IPS DF 4.7 (cell line): ENCODE data around the gene PIGU.
"Not testable (repeated sequence)": the region's sequence is repeated elsewhere in the genome, so short reads cannot be mapped to it uniquely, and the experiment has no call there.

Source experiments
- DNase-seq: peaks from one replicate; pipeline ENCODE4 v3.0.0-alpha.2; 2013; ENCODE audit warnings: low spot score; ENCODE audit errors: extremely low read depth

The PIGU gene

DNA sequence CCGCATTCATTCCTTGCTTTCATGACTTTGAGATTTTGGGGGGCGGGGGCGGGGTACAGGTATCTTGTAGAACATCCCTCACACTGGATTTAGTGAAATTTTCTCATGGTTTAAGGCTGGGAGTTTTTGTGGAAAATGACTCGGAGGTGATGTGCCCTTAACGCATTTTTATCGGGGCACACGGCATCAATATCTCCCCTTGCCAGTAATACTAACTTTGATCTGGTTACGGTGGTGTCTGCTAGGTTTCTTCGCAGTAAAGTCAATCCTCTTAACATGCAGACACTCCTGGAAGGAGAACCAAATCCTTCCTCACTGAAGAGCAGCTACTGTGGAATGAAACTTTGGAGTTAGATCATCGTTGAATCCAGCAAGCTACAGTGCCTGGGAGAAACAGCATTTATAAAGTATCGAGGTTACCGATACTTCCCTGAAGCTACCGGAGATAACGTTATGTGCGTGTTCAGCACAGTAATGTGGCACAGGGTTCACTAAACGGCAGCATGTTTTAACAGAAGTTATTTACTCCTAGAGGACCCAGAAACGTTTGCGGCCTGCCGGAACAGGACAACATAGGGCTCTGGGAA is 161.9 kb downstream of the PIGU start:
- DNase-seq: no peak

DNA sequence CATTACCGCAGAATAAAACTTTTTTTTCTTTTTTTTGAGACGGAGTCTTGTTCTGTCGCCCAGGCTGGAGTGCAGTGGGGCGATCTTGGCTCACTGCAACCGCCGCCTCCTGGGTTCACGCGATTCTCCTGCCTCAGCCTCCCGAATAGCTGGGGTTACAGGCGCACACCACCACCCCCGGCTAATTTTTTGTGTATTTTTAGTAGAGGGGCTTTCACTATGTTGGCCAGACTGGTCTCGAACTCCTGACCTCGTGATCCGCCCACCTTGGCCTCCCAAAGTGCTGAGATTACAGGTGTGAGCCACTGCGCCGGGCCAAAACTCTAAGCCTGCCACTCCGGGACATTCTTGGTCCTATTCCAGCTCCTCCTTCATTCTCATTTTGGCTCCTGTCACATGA is 162.9 kb downstream of the PIGU start:
- not testable (repeated sequence) for DNase-seq

DNA sequence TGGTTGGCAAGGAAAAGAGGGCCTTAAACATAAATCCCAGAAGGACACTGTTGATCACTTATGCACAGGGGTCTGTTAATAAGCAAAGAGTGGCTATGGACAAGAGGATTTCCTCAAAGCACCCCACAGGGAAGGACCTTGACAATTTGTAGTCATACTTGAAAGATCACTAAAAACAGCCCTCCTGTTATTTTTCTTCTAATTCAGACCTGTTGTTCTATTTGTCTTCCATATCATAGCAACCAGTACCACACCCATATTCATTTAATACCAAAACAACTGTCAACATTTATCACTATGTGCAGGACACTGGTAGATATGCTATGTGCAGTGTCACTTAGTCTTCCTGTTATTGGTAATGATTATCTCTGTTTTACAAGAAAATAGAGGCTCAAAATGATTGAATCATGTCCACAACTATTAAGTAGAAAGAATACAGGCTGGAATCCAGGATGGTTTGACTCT is 163.9 kb downstream of the PIGU start:
- DNase-seq: no peak

DNA sequence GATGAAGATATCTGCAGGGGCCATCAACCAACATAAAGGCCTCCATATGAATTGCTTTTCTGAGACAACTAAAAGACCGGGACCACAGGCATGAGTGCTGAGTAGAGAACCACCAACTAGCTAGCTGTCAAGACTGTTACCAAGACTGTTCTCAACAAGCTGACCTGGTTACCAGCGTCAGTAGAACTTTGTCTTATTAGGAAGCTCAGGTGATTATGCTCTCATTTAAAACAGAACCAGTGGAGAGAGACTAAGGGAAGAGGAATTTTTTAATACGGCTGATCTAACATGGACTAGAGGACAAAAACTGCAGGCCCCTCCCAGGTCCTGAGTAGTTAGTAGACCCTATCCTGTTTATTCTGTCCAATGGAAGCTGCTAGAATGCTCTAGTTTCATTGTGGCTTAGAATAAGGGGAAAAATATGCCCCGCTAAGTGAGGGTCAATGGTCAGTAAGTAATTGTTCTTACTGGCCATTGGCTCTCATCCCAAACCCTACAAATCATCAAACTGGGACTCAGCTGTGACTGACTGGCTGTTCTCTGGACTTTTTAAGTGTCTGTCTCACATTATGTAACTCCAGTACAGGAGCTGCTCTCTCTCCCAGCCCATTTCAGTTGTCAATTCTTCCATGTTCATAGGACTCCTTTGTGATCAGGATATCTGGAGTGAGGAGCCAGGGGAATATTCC is 164.5 kb downstream of the PIGU start:
- no peak for DNase-seq

DNA sequence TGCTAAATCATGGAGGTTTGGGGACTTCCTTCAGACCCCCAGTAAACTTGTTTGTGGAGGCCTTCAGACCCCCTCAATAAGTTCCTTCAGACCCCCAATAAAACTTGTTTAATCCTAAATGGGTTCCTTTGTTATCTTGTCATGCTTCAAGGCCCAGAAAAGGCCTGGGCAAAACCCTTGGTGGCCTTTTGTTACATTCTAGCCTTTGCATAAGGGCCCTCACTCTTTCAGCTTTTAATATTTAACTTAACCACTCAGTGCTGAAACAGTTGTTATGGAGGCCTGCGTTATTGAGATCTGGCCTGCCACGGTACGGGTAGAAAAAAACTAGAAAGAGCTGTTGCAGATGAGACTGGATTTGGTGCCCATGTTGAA is 165.0 kb downstream of the PIGU start:
- DNase-seq: no peak

DNA sequence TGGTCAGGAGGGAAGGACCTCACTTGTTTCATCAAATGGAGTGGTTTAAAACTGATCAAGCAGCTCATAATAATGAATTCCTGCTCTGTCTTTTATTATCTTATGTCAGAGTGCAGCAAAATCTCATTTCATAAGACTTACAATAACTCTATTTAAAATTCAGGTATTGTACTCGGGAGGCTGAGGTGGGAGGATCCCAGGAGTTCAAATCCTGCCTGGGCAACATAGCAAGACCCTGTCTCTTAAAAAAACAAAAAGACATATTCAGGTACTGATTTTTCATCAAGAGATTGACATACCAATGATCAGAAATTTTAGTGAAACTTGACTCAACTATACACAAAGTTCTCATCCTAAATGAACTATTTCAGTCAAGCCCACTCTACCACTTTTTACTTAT is 166.3 kb downstream of the PIGU start:
- DNase-seq: no peak
